HG03060 (cell line): ENCODE data around the gene ENC1.

Source experiments
- ATAC-seq: cut with Tn5 transposase; IDR thresholded peaks from one replicate; pipeline ENCODE4 v1.9.1; 2021; ENCODE audit warnings: low read depth, moderate number of reproducible peaks; ENCODE audit not compliant: unreplicated experiment

Gene ENC1

DNA sequence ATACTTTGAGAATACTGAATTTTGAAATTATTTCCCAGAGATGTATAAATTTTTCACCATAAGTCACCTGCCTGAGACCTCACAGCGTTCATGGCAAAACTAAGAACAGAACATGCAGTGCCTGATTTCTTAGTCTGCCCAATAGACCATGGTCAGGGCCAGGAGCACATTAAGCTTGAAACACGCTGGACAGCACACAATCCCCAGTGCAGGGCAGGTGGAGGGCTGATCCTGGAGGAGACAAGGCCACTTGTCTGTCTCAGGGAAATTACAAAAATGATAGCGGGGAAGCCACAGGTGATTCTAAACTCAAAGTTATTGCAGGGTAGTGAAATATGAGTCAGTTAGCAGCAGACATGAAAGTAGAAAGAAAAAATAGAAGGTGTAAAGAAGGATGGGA is 18.6 kb upstream of the ENC1 start:
- no peak for ATAC-seq

DNA sequence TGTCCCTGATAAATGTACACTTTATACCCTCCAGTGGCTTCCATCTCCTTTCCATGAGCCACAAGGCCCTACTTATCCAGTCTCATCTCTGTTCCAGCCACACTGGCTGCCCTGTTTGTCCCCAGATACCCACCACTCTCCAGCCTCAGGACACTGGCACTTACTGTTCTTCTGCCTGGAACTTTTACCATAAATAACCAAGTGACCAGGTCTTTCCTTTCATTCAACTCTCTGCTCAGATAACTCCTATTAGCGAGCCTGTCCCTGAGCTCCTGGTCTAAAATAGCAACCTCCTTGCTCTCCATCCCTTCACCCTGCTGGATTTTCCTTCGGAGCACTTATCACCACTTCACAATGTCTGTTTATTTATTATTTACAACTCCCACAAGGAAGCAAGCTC is 16.6 kb upstream of the ENC1 start:
- ATAC-seq, result no peak

DNA sequence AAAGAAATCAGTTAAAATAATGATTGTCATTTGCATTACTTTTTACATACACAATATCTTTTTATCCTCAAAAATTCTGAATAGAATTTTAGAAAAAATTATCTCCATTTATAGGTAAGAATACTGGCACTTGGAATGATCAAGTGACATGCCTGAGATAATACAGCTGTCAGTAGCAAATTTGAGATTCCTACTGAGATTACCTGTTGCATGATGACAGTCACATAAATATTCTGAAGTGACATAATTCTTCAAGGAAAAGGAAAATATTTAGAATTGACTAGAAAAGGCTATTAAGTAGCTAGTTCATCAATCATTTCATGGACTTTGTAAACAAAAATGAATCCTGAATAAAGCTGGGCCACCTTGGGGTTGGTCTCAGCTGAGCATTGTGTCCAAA is 15.2 kb upstream of the ENC1 start:
- ATAC-seq, result no peak

DNA sequence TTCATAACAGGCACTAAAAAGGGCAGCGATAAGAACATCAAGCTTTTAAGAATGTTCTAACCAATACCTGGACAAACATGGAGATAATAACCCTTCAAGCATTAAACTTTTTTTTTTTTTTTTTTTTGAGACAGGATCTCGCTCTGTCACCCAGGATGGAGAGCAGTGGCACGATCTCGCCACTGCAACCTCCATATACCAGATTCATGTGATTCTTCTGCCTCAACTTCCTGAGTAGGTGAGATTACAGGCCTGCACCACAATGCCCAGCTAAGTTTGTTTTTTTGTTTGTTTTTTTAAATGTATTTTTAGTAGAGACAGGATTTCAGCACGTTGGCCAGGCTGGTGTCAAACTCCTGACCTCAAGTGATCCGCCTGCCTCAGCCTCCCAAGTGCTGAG is 14.7 kb upstream of the ENC1 start:
- ATAC-seq, result no peak

DNA sequence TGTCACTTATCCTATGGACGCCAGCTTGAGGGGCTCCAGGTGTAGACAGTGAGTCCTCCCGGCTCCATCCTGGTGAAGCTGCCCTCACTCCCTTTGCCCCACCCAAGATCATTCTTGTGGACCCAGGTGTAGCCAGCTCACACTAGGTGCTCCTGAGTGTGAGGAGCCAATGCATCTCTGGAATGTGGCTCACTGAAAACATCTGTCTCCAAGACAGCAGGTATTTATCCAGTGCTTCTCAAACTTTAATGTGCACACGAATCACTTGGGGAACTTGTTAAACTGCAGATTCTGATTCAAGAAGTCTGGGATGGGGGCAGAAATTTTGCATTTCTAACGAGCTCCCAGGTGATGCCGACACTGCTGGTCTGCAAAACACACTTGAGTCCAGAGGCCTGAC is 13.5 kb upstream of the ENC1 start:
- no peak for ATAC-seq

DNA sequence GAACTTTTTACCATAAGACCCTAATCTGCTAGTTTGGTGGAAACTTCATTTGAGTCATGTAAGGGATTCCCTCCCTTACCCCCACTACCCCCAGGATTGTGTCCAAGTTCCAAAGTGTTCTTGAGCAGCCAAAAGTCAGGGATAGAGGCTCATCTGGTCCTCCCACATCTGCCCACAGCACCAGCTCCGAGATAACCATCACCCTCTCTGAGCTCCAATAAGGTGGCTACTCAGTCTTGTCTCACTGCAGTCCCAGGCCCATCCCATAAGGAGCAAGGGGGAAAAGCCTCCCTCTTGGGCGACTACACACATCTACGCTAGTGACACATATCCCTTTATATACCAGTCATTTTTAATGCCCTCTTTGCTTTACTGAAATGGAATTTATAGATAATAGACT is 12.0 kb upstream of the ENC1 start:
- no peak for ATAC-seq

DNA sequence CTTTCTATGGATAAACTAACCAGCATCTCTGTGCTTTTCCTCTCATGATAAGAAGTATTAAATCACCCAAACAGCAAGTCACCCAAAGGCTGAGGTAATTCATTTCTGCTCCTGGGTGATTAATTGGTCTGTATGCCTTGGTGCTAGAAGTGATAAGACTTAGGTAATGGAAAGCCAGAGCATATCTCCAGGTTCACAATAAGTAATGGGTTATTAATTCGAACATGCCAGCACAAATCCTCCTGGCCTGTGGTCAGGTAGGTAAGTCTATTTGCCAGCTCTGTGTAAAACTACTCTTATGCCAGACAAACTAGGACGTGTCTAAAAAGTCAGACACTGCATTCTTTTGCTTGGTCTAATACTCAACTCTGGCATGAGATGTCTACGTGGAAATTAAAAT is 11.2 kb upstream of the ENC1 start:
- no peak for ATAC-seq

DNA sequence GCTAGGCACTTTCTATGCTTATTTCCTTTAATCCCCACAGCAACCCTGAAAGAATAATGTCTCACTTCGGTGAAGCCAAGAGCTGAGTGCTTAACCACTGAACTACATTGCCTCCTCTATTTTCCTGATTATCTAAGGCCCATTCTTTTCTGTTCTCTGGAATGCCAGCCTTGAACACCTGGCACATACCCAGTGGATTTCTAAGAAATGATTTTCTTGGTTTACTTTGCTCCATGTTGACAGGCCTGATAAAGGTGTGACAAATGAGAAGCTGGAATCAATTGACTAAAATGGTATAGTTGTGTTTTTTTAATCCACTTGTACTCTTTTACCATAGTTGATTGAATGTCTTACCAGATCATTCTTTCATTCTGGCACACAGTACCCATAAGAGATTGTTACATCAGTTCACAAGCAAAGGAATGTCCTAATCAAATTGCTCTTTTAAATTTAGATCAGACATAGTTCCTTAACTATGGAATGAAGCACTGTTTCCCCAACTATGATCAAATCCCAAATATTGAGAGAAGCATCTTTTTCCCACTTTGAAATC is 9.0 kb upstream of the ENC1 start:
- ATAC-seq, result no peak

DNA sequence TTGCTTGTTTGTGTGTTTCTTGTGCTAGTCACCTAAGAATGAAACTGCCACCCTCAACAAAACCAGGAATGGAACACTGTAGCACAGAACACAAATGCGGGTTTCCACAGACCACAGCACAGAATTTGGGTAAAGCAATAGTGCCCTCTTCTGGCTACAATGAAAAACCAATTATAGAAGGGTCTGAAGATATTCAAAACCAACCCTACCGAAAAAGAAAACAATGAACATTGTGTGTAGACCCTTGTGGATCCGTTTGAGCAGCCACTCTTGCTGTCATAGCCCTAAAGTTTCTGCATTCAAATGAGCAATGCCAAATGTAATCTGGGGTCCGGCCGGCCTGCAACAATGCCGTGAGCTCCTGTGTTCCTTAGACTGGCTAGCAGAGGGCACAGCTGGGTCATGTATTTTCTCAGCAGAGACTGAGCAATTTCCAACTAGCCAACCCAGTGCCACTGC is 8.3 kb upstream of the ENC1 start:
- no peak for ATAC-seq

DNA sequence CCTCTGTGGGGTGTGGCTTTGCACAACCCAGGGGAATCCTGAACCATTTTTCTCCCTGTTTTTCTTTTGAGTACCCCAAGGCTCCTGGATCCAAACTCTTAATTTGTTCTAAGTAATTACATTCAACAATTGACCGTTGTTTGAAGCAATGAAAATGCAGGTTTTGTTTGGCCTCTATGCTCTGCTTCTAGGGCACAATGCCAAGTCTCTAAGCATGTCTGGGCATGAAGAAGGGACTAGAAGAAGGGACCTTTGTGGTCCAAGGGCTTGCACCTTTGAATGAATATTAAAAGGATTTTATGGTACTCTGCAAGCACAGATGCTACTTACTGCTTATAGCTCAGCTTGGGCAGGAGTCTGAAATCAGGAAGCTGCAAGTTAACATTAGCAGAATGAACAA is 6.6 kb upstream of the ENC1 start:
- ATAC-seq, result no peak

DNA sequence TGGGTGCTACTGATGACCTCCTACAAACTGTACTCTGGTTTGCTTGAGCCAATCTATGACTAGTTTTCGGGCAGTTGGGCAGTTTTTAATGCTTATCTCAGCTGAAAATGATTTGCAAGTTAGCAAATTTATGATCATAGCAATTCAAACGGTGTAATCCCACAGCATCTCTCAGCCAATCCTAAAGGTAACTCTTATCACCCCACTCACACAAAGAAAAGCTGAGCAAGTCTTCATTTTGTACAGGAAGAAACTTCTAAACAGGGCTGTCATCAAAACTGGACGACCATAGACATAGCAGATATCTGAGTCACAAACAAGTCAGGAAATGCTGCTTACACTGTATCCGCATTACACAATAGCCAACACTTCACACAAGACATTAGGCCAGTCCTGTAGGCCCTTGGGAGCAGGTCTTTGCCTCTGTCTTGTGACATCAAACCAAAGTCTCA is 2.6 kb upstream of the ENC1 start:
- no peak for ATAC-seq

DNA sequence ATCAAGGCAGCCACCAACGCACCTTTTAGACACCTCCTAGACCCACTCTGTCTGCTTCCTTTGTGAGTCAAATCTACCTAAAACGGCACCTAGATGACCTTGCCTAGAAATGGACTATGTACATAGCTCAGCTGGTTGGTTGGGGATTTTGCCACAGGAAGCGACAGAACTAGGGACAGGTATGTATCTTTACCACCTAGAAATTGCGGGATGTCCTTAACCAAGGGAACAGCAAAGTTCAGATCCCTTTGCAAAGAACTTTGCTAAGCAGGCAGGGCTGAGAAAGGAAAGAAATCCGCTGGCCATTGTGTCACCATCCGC is 2.0 kb upstream of the ENC1 start:
- ATAC-seq, result no peak

DNA sequence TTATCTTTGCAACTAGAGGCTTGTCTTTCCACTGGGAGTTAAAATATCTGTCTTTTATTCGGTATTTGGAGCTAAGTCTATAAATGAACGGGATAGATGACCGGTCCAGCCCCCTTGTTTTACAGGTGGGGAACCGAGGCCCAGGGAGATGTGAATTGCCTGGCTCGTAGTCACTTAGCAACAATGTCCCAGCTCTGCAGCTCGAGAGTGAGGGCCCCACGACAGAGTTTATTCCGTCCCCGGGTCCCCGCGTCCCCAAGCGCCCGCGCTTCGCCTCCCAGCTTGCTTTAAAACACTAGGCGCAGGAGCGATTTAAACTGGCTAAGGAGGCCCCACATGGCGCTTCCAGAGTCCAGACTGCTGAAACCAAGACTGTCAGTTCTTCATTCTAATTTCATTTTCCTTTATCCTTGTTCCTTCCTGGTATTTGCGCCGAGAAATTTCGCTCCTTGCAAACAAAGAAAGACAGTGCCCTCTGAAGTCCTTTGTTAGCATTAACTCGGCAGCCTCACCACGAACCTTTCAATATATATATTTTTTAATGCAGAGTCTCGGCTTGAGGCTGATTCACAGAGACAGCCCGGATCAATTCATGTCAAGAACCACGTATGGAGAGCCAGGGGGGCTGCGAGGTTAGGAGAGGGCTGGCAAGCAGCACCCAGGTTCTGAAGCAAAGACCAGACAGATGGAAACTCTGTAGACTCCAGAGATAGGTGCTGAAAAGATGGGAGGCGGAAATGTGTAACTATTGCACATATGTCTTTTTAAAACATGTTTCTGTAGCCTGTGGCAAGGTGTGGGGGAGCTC is 1.4 kb upstream of the ENC1 start:
- ATAC-seq, result no peak

DNA sequence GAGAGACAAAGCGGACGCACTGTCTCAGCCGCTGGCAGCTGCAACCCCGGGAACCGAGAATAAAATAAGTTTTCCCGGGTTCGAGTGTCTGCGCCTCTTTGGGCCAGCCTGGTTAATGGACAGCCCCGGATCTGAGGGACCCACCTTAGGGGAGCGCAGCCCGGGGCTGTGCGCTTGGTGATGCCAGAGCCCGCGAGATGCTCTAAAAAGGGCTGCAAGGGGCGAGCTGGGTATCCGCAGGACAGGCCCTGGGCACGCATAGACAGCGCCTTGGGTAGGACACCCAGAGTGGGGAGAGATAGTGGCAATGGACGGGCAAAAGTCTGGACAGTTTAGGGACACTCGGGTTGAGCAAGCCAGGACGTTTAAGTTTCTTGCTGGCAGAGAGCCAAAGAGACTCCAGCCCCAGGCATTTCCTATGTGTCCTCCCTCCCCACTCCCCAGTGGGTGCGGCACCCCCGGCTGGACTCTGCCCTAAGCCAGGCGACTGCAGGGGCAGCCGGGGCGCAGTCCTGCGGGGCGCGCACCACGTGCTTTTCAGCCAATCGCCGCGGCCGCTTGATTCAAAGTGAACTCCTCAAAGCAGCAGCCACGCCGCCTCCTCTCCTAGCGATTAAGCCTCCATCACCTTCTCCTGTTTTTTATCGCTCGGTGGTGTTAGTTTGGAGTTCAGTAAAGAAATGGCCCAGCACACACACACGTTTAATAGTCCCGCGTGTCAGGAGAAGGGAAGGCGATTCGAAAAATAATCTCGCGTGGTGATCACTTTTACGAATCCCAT is 616 bp upstream of the ENC1 start:
- no peak for ATAC-seq

DNA sequence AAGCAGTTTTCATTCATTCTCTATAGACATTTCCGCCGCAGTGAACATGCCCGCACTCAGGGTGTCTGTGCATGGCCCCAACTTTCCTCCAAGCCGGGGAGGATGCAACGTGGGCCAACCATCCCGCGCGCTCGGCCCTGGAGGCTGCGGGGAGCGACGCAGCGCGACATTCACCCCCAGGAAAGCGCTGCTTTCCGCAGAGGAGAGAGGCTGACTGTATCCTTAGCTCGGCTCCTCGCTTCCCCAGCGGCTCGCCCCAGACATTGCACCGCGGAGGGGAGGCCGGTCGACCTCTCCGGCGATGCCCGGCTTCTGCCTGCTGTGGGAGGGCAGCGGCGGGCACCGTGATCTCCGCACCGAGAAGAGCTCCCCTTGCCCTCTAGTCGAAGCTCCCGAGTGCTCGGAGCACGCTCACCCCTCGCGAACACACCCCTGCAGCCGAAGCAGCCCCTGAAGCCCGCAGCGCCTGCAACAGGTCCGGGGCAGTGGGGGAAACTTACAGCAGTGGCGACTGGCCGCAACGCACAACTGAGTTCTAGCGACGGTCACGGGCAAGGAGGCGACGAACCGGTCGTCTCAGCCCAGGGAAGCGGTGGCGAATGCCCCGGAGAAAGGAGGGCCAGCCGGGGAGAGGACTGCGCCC is 600 bp downstream of the ENC1 start:
- no peak for ATAC-seq

DNA sequence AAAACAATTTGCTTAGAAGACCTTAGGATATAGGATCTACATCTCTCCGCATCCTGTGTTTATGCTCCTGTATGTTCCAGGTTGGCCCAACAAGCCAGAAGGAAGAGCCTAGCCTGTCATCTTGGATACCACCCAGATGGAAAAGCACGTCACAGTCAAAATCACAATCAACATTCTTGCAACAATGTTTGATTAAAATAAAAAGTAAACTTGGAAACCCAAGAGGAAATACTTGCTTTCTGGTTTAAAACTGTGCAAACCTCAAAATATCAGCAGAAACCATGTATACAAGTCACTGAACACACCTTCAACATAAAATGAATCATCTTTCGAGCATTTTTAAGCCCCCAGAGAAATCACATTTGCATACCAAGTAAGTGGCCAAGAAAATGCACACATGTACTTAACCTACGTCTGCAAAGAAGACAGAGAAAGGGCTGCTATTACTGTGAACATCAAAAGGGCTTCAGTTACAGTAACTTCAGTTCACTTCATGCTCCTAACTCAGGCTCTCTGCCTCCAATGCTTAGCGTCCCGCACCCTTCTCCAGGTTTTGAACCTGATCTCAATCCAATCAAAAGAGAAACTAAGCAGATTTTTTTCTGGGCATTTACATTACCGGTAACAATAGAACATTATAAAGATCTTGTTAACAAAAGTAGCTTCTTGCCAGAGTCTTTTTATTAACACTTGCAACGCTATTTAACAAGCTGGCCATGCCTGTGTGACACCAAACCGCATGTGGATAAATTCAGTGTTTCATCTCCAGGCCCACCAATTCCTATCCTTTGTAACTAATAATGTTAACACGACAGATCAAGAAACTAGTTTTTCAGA is 1.3 kb downstream of the ENC1 start:
- peak; percentile 52 for ATAC-seq

DNA sequence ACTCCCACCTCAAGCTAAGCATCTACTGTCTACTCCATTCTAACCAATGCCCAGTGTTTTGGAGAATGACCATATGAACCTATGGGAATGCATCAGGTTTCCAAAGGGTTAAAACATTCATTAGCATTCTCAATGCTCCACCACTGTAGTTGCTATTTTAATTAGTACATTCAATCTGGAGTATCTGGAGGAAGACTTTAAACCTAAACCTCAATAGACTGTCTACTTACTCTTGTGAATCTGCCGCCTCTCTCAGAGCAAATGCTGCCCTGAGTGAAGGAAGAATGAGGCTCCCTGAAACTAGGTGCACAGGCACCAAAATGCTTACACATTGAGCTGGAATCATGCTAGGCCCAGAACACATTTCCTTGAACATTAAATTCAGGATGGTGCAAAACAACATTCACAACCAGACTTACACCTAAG is 2.0 kb downstream of the ENC1 start:
- no peak for ATAC-seq

DNA sequence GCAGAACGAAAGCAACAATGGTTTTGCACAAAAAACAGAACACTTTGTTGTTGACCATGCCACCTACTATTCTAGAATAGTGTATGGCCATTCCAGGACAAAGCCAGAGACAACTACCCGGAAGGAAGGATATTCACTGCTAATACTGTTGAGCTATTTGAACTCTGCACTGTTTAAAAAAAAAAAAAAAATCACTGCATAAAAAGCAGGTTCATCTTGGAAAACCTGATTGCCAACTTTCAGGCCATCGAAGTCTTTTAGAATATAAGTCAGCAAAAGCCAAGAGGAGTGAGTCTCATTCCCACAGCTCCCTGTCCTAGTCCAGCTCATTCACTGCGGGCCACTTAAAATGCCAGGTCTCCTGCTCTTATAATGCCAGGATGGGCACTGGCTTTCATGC is 4.0 kb downstream of the ENC1 start:
- no peak for ATAC-seq

DNA sequence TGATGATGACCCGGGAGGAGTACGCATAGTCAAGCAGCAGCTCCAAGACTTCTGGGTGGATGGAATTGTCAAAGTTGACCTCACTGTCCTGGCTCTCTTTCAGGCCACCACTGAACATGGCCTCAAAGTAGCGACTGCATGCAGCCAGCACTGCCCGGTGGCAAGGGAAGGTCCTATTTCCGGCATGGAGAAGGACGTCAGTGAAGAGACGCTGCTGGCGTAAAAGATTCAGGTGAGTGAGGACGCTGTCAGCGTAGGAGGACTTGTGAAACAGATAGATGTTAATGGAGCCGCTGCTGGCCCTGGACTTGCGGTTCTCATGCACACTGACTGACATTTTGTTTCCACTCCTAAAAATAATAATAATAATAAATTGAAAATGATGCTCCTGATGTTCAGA is 4.4 kb downstream of the ENC1 start:
- no peak for ATAC-seq

DNA sequence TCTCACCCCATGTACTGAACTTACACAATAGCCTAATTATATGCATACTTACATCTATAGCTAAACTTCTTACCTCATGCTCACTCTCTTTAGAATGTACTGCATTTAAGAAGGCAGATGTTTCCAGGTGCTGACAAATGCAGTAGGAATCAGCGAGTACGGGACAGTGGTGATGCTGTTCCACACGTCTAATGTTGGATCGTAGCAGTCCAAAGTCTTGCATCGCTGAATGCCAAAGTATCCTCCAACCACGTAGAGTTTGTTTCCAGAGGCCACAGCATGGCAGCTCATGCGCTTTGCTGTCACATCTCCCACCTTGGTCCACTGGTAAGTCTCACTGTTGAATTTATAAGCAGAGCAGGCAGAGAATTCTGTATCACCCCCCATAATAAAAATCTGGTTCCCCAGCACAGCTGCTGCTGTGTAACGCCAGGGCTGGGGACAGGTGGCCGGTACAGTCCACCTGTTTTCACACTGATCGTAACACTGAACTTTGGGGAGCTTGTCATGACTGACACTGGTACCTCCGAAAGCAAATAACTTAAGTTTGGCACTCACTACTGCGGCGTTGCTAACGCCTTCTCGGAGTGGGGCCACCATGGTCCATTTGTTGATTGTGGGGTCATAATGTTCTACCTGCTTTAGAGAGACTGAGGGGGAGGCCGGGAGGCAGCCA is 5.8 kb downstream of the ENC1 start:
- no peak for ATAC-seq
